Prostate gland (tissue), 2 donors: ENCODE measurements around the gene PKNOX2.

Experiments
- POLR2A ChIP-seq: fragments of 450-650 bp; IDR thresholded peaks from one replicate; pipeline ENCODE4 v1.6.1; 2016; ENCODE audit warnings: antibody characterized with exemption, mild to moderate bottlenecking
- TF ChIP-seq, protein P1 (sequence below), 4 experiments: fragments of 200-600 bp in 2 of 4; fragments of 450-650 bp in 2 of 4; sonication (generic) in 2 of 4; IDR thresholded peaks; 1 replicate in 3 of 4; 2 replicates in 1 of 4; pipeline ENCODE4 v1.5.1; 2016 to 2019; ENCODE audit warnings: antibody characterized with exemption in 4 of 4, mild to moderate bottlenecking in 2 of 4, moderate library complexity in 2 of 4

DNA sequence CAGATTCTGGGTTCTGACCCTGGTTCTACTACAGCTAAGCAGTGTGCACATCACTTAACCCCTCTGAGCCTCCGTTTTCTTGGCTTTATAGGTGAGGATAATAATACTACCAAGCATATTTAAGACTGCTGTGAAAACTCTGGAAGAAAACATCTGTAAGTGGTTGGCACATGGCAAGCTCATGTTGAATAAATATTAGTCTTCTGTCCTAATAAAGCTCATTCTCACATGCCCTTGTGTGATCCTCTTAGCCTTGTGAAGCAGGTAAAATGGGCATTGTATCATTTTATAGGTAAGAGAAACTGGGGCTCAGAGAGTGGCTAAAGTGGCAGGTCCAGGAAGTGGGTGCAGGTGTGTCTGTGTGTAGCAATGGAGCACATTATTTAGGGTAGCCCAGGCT is 8.5 kb downstream of the PKNOX2 start:
- TF ChIP-seq, protein P1, sequence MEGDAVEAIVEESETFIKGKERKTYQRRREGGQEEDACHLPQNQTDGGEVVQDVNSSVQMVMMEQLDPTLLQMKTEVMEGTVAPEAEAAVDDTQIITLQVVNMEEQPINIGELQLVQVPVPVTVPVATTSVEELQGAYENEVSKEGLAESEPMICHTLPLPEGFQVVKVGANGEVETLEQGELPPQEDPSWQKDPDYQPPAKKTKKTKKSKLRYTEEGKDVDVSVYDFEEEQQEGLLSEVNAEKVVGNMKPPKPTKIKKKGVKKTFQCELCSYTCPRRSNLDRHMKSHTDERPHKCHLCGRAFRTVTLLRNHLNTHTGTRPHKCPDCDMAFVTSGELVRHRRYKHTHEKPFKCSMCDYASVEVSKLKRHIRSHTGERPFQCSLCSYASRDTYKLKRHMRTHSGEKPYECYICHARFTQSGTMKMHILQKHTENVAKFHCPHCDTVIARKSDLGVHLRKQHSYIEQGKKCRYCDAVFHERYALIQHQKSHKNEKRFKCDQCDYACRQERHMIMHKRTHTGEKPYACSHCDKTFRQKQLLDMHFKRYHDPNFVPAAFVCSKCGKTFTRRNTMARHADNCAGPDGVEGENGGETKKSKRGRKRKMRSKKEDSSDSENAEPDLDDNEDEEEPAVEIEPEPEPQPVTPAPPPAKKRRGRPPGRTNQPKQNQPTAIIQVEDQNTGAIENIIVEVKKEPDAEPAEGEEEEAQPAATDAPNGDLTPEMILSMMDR (IDR thresholded peaks at IDR 0.05): no peak
- TF ChIP-seq POLR2A: no peak
